Measurements from ENCODE around the gene SENP5.
A peak's percentile ranks its signal among the peaks of the same experiment; 100 is the strongest.

The SENP5 gene

GRCh38 chr3:196967412-196968232, 99.9 kb downstream of the SENP5 start:
- no peak for DNase-seq

GRCh38 chr3:196968233-196969133, 100.8 kb downstream of the SENP5 start, which contains the start of gene PIGZ:
PIGZ (minus strand) TSS chr3:196968833; CDS start chr3:196952031, 16,802 bp downstream.
- peak in 16 of 58 donors; percentile 9 to 61 (median 28) for DNase-seq

- DNase-seq, result peak in 7 of 58 donors; percentile 4 to 47 (median 21)
These were observed 101.5 kb downstream of the SENP5 start for GRCh38 chr3:196969134-196969659.

GRCh38 chr3:196969660-196970546, 102.2 kb downstream of the SENP5 start:
- DNase-seq, result peak in 32 of 58 donors; percentile 11 to 55 (median 26)

- no peak for DNase-seq
These were observed 102.9 kb downstream of the SENP5 start for GRCh38 chr3:196970547-196971093.

GRCh38 chr3:196971094-196971698, 103.5 kb downstream of the SENP5 start:
- DNase-seq, result no peak

- DNase-seq, result no peak
These were observed 106.9 kb downstream of the SENP5 start for GRCh38 chr3:196974661-196975060.

GRCh38 chr3:196975349-196975748, 107.6 kb downstream of the SENP5 start:
- no peak for DNase-seq

- DNase-seq, result no peak
These were observed 109.2 kb downstream of the SENP5 start for GRCh38 chr3:196976941-196977340.

- no peak for DNase-seq
These were observed 111.8 kb downstream of the SENP5 start for GRCh38 chr3:196979545-196979944.

- no peak for DNase-seq
These were observed 113.9 kb downstream of the SENP5 start for GRCh38 chr3:196981657-196982056.

GRCh38 chr3:196983186-196983585, 115.5 kb downstream of the SENP5 start:
- no peak for DNase-seq

Data from anterior cingulate cortex (tissue), 58 donors.